M059J (cell line): ENCODE measurements around the gene STX4. TPM values are rescaled to one million over a fixed set of nuclear protein-coding genes. Genes with fewer than 3 reads are reported as not detected.

Experiments used
- DNase-seq: peaks from one replicate; pipeline ENCODE4 v3.0.0-alpha.2; 2012; ENCODE audit warnings: low read depth
- total RNA-seq: library from RNA; depleted of rRNA; stranded (reverse); fragments of >200 nt; shearing (Covaris generic); gene quantifications from 2 replicates; pipeline ENCODE4 v1.2.3, GENCODE V29; 2014

STX4 gene
- total RNA-seq, 1 experiment from 2014 or later, result 26.7 TPM

- no peak for DNase-seq
These were observed 12.8 kb upstream of the STX4 start for GRCh38 chr16:31020536-31020935.

GRCh38 chr16:31022544-31023251, 10.7 kb upstream of the STX4 start:
- no peak for DNase-seq

GRCh38 chr16:31023252-31023602, 10.1 kb upstream of the STX4 start:
- no peak for DNase-seq

GRCh38 chr16:31023627-31024226, 9.6 kb upstream of the STX4 start:
- DNase-seq, result no peak

GRCh38 chr16:31025339-31025738, 8.0 kb upstream of the STX4 start:
- no peak for DNase-seq

GRCh38 chr16:31029272-31029671, 4.1 kb upstream of the STX4 start:
- DNase-seq, result no peak

GRCh38 chr16:31031276-31031675, 2.1 kb upstream of the STX4 start:
- DNase-seq, result no peak

- peak; percentile 89 for DNase-seq
These were observed 543 bp downstream of the STX4 start for GRCh38 chr16:31033709-31034492.

GRCh38 chr16:31036691-31037090, 3.3 kb downstream of the STX4 start:
- no peak for DNase-seq

GRCh38 chr16:31038993-31039392, 5.6 kb downstream of the STX4 start:
- no peak for DNase-seq

- no peak for DNase-seq
These were observed 9.5 kb downstream of the STX4 start for GRCh38 chr16:31042866-31043265.

GRCh38 chr16:31043352-31043751, 10.0 kb downstream of the STX4 start:
- DNase-seq, result no peak

GRCh38 chr16:31043898-31044481, 10.6 kb downstream of the STX4 start:
- no peak for DNase-seq

- DNase-seq, result no peak
These were observed 17.1 kb downstream of the STX4 start for GRCh38 chr16:31050280-31051030.

GRCh38 chr16:31052114-31052513, 18.8 kb downstream of the STX4 start:
- DNase-seq, result peak; percentile 97

- DNase-seq, result no peak
These were observed 22.3 kb downstream of the STX4 start for GRCh38 chr16:31055613-31056012.

- no peak for DNase-seq
These were observed 27.9 kb downstream of the STX4 start for GRCh38 chr16:31061126-31061812.

- DNase-seq, result no peak
These were observed 28.6 kb downstream of the STX4 start for GRCh38 chr16:31061813-31062440.

GRCh38 chr16:31063495-31063842, 30.1 kb downstream of the STX4 start:
- DNase-seq, result no peak

- DNase-seq, result no peak
These were observed 30.7 kb downstream of the STX4 start for GRCh38 chr16:31063843-31064611.
